GM10248 (cell line): ENCODE data around the gene MTHFD1L.
"Not testable (repeated sequence)": the region's sequence is repeated elsewhere in the genome, so short reads cannot be mapped to it uniquely, and the experiment has no call there.

Experiments
- CTCF ChIA-PET: fragments of 300-600 bp; sonication (Branson Sonifier 250); formaldehyde crosslinking; extraction: SDS; loops from one replicate; lab custom pipeline; 2021; ENCODE audit warnings: antibody characterized with exemption; lab: Yijun Ruan, JAX
- POLR2A ChIA-PET: fragments of 350-650 bp; sonication (Branson Sonifier 250); formaldehyde crosslinking; extraction: SDS; loops from one replicate; lab custom pipeline; 2020; ENCODE audit warnings: antibody characterized with exemption; lab: Yijun Ruan, JAX
- DNase-seq: peaks from one replicate; pipeline ENCODE4 v3.0.0; 2012; ENCODE audit errors: extremely low spot score
- TF ChIP-seq, protein P1 (sequence below): IDR thresholded peaks from 2 replicates; pipeline ENCODE4 v1.5.1; 2012; ENCODE audit warnings: mild to moderate bottlenecking, low read depth; ENCODE audit errors: extremely low read depth, missing control alignments, control extremely low read depth

Gene MTHFD1L

DNA sequence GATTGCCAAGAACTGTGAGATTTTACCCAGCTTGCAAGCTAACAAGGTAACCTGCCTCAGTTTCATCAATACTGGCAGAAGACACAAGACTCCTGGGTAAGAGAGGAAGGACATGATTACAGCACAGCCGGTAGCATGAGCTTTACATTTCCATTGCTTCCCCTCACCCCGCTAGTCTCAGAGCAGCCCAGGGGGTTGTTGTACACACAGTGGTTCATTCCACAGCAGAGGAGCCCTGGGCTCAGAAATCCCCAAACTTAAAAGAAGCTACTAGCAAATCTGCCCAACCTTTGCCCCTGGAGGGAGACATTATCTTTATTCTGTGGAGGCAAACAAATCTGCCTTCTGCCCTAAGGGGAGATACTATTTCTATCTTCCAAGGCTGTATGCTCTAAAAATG, 17.1 kb upstream of the MTHFD1L start:
- ChIA-PET POLR2A (no interaction called here), CTCF (interaction anchor here (1.2 to 2.9 kb wide), 7 partner anchors 11 to 31 kb away, joined by 4 to 10 read pairs (median 4); partner anchors contain the start of gene MTHFD1L)
- TF ChIP-seq, protein P1, sequence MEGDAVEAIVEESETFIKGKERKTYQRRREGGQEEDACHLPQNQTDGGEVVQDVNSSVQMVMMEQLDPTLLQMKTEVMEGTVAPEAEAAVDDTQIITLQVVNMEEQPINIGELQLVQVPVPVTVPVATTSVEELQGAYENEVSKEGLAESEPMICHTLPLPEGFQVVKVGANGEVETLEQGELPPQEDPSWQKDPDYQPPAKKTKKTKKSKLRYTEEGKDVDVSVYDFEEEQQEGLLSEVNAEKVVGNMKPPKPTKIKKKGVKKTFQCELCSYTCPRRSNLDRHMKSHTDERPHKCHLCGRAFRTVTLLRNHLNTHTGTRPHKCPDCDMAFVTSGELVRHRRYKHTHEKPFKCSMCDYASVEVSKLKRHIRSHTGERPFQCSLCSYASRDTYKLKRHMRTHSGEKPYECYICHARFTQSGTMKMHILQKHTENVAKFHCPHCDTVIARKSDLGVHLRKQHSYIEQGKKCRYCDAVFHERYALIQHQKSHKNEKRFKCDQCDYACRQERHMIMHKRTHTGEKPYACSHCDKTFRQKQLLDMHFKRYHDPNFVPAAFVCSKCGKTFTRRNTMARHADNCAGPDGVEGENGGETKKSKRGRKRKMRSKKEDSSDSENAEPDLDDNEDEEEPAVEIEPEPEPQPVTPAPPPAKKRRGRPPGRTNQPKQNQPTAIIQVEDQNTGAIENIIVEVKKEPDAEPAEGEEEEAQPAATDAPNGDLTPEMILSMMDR = no peak
- DNase-seq = no peak

DNA sequence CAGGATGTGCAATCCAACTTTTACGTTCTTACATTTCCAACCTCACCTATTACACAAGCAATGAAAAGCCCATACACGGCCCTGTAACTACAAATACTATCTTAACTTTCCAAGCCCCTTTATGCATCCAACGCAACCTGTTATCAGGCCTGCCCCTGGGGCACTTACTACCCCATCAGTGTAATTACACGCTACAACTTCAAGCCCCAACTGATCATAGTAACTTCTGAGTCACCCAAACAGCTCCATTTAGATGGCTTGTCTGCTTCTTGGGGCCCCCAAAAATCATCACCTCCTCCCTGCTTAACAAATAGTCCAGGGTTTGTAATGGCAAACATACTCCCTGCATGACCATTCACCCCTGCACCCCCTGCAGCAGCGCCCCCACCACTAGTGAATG, 11.1 kb upstream of the MTHFD1L start:
- CTCF ChIA-PET = interaction anchor here (1.4 kb wide), 1 partner anchor 160 kb away, joined by 3 read pairs; no protein-coding TSS in a partner anchor
- POLR2A ChIA-PET, DNase-seq: not testable (repeated sequence)

DNA sequence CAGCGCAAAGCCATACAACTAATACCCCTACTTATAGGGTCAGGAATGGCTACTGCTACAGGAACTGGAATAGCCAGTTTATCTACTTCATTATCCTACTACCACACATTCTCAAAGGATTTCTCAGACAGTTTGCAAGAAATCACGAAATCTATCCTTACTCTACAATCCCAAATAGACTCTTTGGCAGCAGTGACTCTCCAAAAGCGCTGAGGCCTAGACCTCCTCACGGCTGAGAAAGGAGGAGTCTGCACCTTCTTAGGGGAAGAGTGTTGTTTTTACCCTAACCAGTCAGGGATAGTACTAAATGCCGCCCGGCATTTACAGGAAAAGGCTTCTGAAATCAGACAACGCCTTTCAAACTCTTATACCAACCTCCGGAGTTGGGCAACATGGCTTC, 10.3 kb upstream of the MTHFD1L start:
- CTCF ChIA-PET = interaction anchor here (0.9 to 1.9 kb wide), 4 partner anchors 9 to 40 kb away, joined by 3 to 13 read pairs (median 4); partner anchors contain the start of gene MTHFD1L
- DNase-seq, POLR2A ChIA-PET: not testable (repeated sequence)

DNA sequence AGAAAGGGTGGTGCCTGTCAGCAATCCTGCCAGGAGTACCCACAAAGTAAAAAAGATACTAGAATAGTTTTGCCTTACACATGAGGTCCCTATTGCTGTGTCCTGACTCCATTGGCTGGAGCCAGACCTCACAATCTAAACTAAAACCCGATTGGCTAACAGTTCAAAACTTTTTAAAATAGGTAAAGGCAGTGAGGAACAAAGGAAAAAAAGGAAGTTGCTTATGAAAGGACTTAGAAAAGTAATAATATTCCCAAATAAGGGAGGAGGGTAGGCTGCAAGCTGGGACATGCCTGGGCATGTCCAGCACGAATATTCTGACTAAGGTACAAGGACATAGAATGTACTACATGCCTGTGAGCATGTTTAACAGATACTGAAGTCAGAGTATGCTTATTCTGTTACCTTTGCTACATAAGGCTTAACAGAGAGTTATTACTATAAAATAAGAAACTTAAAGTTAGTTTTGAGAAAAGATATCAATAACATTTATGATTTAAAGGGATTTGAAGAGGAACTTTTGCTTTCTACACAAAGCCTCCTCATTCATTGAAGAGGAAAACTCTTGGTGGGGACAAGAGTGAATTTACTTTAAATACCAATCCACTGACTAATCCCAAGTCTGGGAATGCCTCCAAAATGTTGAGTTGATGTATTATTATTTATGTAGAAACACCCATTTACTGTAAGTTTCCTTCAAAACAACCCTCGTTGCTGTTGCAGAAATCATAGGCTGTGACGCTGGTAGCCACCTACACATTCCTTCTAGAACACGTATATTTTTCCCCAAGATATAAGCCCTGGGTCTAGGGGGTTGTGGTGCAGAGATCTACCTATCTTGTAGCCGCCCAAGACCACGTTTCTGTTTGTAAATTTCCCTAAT, 8.2 kb upstream of the MTHFD1L start:
- CTCF ChIA-PET = interaction anchor here (1.5 kb wide), 1 partner anchor 12 kb away, joined by 4 read pairs; no protein-coding TSS in a partner anchor
- no peak for DNase-seq
- TF ChIP-seq, protein P1 = no peak
- POLR2A ChIA-PET = no interaction called here

DNA sequence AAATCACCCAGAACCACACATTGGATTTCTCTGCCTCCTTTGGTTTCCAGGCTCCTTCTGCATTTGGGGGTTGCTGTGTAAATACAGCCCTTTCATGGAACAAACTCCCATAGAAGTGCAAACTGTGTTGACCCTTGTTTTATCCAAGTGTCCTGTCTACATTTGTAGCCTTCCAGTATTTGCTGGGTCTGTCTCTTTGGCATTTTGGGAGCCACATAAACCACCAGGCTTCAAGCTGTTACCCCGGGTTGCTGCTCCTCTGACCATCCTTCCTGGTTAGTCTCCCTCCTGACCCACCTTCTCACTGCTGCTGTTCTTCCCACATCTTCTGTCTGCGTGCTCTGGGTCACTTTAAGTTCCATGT, 7.6 kb upstream of the MTHFD1L start:
- TF ChIP-seq, protein P1 = no peak
- ChIA-PET CTCF (interaction anchor here (1.1 to 1.5 kb wide), 3 partner anchors 12 to 22 kb away, joined by 3 to 4 read pairs (median 4); no protein-coding TSS in a partner anchor), POLR2A (interaction anchor here (0.6 kb wide), 1 partner anchor 590 kb away, joined by 7 read pairs; no protein-coding TSS in a partner anchor)
- no peak for DNase-seq

DNA sequence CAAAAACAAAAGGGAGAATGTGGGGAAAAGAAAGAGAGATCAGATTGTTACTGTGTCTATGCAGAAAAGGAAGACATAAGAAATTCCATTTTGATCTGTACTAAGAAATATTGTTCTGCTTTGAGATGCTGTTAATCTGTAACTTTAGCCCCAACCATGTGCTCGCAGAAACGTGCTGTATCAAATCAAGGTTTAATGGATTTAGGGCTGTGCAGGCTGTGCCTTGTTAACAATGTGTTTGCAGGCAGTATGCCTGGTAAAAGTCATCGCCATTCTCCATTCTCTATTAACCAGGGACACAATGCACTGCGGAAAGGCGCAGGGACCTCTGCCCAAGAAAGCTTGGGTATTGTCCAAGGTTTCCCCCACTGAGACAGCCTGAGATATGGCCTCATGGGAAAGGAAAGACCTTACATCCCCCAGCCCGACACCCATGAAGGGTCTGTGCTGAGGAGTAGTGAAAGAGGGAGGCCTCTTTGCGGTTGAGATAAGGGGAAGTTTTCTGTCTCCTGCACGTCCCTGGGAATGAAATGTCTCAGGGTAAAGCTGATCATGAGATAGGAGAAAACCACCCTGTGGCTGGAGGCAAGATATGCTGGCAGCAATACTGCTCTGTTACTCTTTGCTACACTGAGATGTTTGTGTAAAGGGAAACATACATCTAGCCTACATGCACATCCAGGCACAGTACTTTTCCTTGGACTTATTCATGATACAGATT, 3.9 kb upstream of the MTHFD1L start:
- DNase-seq, POLR2A ChIA-PET: not testable (repeated sequence)
- CTCF ChIA-PET = interaction anchor here (1.1 to 8.1 kb wide), 2 partner anchors 28 to 463 kb away, joined by 3 to 66 read pairs; no protein-coding TSS in a partner anchor

DNA sequence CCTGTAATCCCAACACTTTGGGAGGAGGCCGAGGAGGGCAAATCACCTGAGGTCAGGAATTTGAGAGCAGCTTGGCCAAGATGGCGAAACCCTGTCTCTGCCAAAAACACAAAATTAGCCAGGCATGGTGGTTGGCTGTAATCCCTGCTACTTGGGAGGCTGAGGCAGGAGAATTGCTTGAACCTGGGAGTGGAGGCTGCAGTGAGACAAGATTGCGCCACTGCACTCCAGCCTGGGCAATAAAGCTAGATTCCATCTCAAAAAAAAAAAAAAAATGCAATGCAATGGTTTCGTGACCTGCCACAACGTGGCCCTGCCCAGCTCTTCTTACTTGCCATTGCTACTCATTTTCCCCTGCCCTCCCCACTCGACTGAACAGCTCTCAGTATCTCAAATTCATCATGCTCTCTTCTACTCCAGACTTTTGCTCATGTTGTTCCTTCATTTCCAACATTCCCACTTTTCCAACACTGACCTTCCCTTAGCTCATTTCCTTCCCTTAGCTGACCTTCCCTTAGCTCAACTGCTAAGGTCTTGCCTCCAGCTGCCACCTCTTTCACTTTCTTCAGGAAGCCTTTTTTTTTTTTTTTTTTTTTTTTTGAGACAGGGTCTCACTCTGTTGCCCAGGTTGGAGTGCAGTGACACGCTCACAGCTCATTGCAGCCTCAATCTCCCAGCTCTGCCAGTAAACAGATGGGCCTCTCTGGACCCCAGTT, 2.1 kb upstream of the MTHFD1L start:
- DNase-seq = no peak
- ChIA-PET POLR2A (interaction anchor here (0.6 to 0.7 kb wide), 3 partner anchors 16 to 385 kb away, joined by 3 to 9 read pairs (median 7); no protein-coding TSS in a partner anchor), CTCF (interaction anchor here (0.9 to 8.1 kb wide), 7 partner anchors 12 to 461 kb away, joined by 3 to 66 read pairs (median 10); no protein-coding TSS in a partner anchor)
- TF ChIP-seq, protein P1 = no peak
